H1 (cell line): ENCODE results near the gene SPPL2B. TPM values are rescaled to one million over a fixed set of nuclear protein-coding genes. Genes with fewer than 3 reads are reported as not detected.

Source experiments
- BRCA1 ChIP-seq: IDR thresholded peaks from 2 replicates; pipeline ENCODE4 v1.6.1; 2012; ENCODE audit warnings: low read depth, low read length, improper control_type of control experiment
- CBX8 ChIP-seq: fragments of 300-800, 300-1000 bp; sonication (generic); IDR thresholded peaks from 2 replicates; pipeline ENCODE4 v1.7.1; 2016; ENCODE audit warnings: low read depth, low read length, borderline replicate concordance
- CHD2 ChIP-seq: IDR thresholded peaks from 2 replicates; pipeline ENCODE4 v1.6.1; 2012; ENCODE audit warnings: low read length, improper control_type of control experiment
- CTBP2 ChIP-seq: IDR thresholded peaks from 2 replicates; pipeline ENCODE4 v1.7.0; 2011; ENCODE audit warnings: borderline replicate concordance, mild to moderate bottlenecking, moderate library complexity, mixed read lengths, low read length; ENCODE audit not compliant: insufficient read depth, insufficient read length
- EGR1 ChIP-seq: IDR thresholded peaks from 2 replicates; pipeline ENCODE4 v1.6.1; 2011; ENCODE audit warnings: low read depth, low read length, borderline replicate concordance
- EZH2 ChIP-seq: fragments of 200-600 bp; sonication (generic); IDR thresholded peaks from 2 replicates; pipeline ENCODE4 v1.7.1; 2012; ENCODE audit warnings: low read depth, mild to moderate bottlenecking, moderate library complexity, low read length, inconsistent platforms; ENCODE audit not compliant: severe bottlenecking
- JUND ChIP-seq: IDR thresholded peaks from 2 replicates; pipeline ENCODE4 v1.6.1; 2011; ENCODE audit warnings: mild to moderate bottlenecking, improper control_type of control experiment, low read length
- KDM1A ChIP-seq: fragments of 200-600, 300-600 bp; sonication (generic); IDR thresholded peaks from 2 replicates; pipeline ENCODE4 v1.7.1; 2016; ENCODE audit warnings: mild to moderate bottlenecking, low read length, borderline replicate concordance
- POLR2AphosphoS5 ChIP-seq: IDR thresholded peaks from 2 replicates; pipeline ENCODE4 v1.6.1; 2011; ENCODE audit warnings: low read depth, low read length
- RFX5 ChIP-seq: IDR thresholded peaks from 2 replicates; pipeline ENCODE4 v1.6.1; 2011; ENCODE audit warnings: low read depth, low read length, improper control_type of control experiment, borderline replicate concordance
- SP1 ChIP-seq: IDR thresholded peaks from 2 replicates; pipeline ENCODE4 v1.6.1; 2011; ENCODE audit warnings: low read depth, low read length
- SP2 ChIP-seq: IDR thresholded peaks from 2 replicates; pipeline ENCODE4 v1.6.1; 2012; ENCODE audit warnings: mild to moderate bottlenecking, low read length, inconsistent platforms
- polyA plus RNA-seq, 7 experiments: library from polyadenylated mRNA; depleted of rRNA in 3 of 7; stranded (reverse) in 5 of 7; unstranded in 2 of 7; fragments of >200 nt in 5 of 7; fragments of 200-250 nt in 2 of 7; gene quantifications; 1 replicate in 5 of 7; 2 replicates in 1 of 7; 4 replicates in 1 of 7; pipeline versions ENCODE4 v1.2.1 to v1.2.3, GENCODE V29; 2011 to 2013; ENCODE audit warnings: missing spikeins in 2 of 7, mixed read lengths in 2 of 7
- total RNA-seq: library from RNA; stranded (reverse); fragmentation: NEBNext Ultra II Directional; extraction: Animal tissue kit (Norgen Biotek cat#: 25700); gene quantifications from 2 replicates; pipeline ENCODE4 v1.2.1, GENCODE V29; 2021
- TF ChIP-seq, protein P1 (sequence below): fragments of 300-600 bp; sonication (generic); IDR thresholded peaks from 2 replicates; pipeline ENCODE4 v1.7.1; 2012; ENCODE audit warnings: low read length, moderate library complexity, mild to moderate bottlenecking, inconsistent platforms; ENCODE audit not compliant: insufficient replicate concordance

Gene SPPL2B
- total and polyA plus RNA-seq, 2 of the 8 experiments (the other 6 are each of a cell fraction or from before 2014, with no cell fraction given) = 34.8 to 55.7 TPM

- TF ChIP-seq, protein P1, sequence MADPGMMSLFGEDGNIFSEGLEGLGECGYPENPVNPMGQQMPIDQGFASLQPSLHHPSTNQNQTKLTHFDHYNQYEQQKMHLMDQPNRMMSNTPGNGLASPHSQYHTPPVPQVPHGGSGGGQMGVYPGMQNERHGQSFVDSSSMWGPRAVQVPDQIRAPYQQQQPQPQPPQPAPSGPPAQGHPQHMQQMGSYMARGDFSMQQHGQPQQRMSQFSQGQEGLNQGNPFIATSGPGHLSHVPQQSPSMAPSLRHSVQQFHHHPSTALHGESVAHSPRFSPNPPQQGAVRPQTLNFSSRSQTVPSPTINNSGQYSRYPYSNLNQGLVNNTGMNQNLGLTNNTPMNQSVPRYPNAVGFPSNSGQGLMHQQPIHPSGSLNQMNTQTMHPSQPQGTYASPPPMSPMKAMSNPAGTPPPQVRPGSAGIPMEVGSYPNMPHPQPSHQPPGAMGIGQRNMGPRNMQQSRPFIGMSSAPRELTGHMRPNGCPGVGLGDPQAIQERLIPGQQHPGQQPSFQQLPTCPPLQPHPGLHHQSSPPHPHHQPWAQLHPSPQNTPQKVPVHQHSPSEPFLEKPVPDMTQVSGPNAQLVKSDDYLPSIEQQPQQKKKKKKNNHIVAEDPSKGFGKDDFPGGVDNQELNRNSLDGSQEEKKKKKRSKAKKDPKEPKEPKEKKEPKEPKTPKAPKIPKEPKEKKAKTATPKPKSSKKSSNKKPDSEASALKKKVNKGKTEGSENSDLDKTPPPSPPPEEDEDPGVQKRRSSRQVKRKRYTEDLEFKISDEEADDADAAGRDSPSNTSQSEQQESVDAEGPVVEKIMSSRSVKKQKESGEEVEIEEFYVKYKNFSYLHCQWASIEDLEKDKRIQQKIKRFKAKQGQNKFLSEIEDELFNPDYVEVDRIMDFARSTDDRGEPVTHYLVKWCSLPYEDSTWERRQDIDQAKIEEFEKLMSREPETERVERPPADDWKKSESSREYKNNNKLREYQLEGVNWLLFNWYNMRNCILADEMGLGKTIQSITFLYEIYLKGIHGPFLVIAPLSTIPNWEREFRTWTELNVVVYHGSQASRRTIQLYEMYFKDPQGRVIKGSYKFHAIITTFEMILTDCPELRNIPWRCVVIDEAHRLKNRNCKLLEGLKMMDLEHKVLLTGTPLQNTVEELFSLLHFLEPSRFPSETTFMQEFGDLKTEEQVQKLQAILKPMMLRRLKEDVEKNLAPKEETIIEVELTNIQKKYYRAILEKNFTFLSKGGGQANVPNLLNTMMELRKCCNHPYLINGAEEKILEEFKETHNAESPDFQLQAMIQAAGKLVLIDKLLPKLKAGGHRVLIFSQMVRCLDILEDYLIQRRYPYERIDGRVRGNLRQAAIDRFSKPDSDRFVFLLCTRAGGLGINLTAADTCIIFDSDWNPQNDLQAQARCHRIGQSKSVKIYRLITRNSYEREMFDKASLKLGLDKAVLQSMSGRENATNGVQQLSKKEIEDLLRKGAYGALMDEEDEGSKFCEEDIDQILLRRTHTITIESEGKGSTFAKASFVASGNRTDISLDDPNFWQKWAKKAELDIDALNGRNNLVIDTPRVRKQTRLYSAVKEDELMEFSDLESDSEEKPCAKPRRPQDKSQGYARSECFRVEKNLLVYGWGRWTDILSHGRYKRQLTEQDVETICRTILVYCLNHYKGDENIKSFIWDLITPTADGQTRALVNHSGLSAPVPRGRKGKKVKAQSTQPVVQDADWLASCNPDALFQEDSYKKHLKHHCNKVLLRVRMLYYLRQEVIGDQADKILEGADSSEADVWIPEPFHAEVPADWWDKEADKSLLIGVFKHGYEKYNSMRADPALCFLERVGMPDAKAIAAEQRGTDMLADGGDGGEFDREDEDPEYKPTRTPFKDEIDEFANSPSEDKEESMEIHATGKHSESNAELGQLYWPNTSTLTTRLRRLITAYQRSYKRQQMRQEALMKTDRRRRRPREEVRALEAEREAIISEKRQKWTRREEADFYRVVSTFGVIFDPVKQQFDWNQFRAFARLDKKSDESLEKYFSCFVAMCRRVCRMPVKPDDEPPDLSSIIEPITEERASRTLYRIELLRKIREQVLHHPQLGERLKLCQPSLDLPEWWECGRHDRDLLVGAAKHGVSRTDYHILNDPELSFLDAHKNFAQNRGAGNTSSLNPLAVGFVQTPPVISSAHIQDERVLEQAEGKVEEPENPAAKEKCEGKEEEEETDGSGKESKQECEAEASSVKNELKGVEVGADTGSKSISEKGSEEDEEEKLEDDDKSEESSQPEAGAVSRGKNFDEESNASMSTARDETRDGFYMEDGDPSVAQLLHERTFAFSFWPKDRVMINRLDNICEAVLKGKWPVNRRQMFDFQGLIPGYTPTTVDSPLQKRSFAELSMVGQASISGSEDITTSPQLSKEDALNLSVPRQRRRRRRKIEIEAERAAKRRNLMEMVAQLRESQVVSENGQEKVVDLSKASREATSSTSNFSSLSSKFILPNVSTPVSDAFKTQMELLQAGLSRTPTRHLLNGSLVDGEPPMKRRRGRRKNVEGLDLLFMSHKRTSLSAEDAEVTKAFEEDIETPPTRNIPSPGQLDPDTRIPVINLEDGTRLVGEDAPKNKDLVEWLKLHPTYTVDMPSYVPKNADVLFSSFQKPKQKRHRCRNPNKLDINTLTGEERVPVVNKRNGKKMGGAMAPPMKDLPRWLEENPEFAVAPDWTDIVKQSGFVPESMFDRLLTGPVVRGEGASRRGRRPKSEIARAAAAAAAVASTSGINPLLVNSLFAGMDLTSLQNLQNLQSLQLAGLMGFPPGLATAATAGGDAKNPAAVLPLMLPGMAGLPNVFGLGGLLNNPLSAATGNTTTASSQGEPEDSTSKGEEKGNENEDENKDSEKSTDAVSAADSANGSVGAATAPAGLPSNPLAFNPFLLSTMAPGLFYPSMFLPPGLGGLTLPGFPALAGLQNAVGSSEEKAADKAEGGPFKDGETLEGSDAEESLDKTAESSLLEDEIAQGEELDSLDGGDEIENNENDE = no peak
- no peak for TF ChIP-seq POLR2AphosphoS5
- no peak for TF ChIP-seq CTBP2
- no peak for TF ChIP-seq RFX5
- TF ChIP-seq KDM1A = no peak
- TF ChIP-seq EZH2 = no peak
- no peak for TF ChIP-seq SP1
- TF ChIP-seq CBX8 = no peak
- no peak for TF ChIP-seq EGR1
- no peak for TF ChIP-seq JUND
- no peak for TF ChIP-seq BRCA1
- no peak for TF ChIP-seq CHD2
- no peak for TF ChIP-seq SP2
These were observed 32.3 kb downstream of the SPPL2B start (continued) for GRCh38 chr19:2360833-2361232.
